ENCODE measurements around the gene ZNF746.

GRCh38 chr7:149546331-149546730 lies 48.7 kb upstream of the ZNF746 start:
- TF ChIP-seq CTCF (conservative IDR thresholded peaks at IDR 0.05) (no peak), ZFX (IDR thresholded peaks at IDR 0.05) (no peak)
